Right forelimb (tissue), 1 donor: ENCODE results near the gene PALLD.
"Not testable (repeated sequence)": the region's sequence is repeated elsewhere in the genome, so short reads cannot be mapped to it uniquely, and the experiment has no call there.

ENCODE experiments used
- DNase-seq: peaks from one replicate; pipeline ENCODE4 v3.0.0-alpha.2; 2018

Gene PALLD

GRCh38 chr4:168776382-168776781 lies 279.5 kb downstream of the PALLD start:
- DNase-seq: no peak

- DNase-seq: no peak
These were observed 280.6 kb downstream of the PALLD start for GRCh38 chr4:168777277-168777965.

- DNase-seq: no peak
These were observed 284.5 kb downstream of the PALLD start for GRCh38 chr4:168781341-168781740.

- no peak for DNase-seq
These were observed 285.1 kb downstream of the PALLD start for GRCh38 chr4:168781926-168782325.

- DNase-seq: no peak
These were observed 285.6 kb downstream of the PALLD start for GRCh38 chr4:168782439-168782838.

GRCh38 chr4:168784786-168785461 lies 288.1 kb downstream of the PALLD start:
- DNase-seq: no peak

- no peak for DNase-seq
These were observed 290.5 kb downstream of the PALLD start for GRCh38 chr4:168787334-168787733.

- no peak for DNase-seq
These were observed 291.1 kb downstream of the PALLD start for GRCh38 chr4:168787801-168788595.

GRCh38 chr4:168790898-168791297 lies 294.0 kb downstream of the PALLD start:
- DNase-seq: no peak

GRCh38 chr4:168791376-168791775 lies 294.5 kb downstream of the PALLD start:
- DNase-seq: no peak

- no peak for DNase-seq
These were observed 296.7 kb downstream of the PALLD start for GRCh38 chr4:168793542-168793941.

- no peak for DNase-seq
These were observed 297.3 kb downstream of the PALLD start for GRCh38 chr4:168794092-168794707.

GRCh38 chr4:168794881-168795280 lies 298.0 kb downstream of the PALLD start:
- no peak for DNase-seq

GRCh38 chr4:168795346-168795745 lies 298.5 kb downstream of the PALLD start:
- no peak for DNase-seq

- DNase-seq: no peak
These were observed 299.7 kb downstream of the PALLD start for GRCh38 chr4:168796362-168797106.

GRCh38 chr4:168797194-168797593 lies 300.3 kb downstream of the PALLD start:
- no peak for DNase-seq

- DNase-seq: no peak
These were observed 301.0 kb downstream of the PALLD start for GRCh38 chr4:168797738-168798375.

GRCh38 chr4:168800926-168801325 lies 304.1 kb downstream of the PALLD start:
- no peak for DNase-seq

GRCh38 chr4:168802222-168802621 lies 305.4 kb downstream of the PALLD start:
- no peak for DNase-seq

- DNase-seq: not testable (repeated sequence)
These were observed 306.2 kb downstream of the PALLD start for GRCh38 chr4:168803052-168803451.

- no peak for DNase-seq
These were observed 306.9 kb downstream of the PALLD start for GRCh38 chr4:168803732-168804131.

GRCh38 chr4:168804146-168804545 lies 307.3 kb downstream of the PALLD start:
- no peak for DNase-seq
